ENCODE data around the gene HIF1A.

DNA sequence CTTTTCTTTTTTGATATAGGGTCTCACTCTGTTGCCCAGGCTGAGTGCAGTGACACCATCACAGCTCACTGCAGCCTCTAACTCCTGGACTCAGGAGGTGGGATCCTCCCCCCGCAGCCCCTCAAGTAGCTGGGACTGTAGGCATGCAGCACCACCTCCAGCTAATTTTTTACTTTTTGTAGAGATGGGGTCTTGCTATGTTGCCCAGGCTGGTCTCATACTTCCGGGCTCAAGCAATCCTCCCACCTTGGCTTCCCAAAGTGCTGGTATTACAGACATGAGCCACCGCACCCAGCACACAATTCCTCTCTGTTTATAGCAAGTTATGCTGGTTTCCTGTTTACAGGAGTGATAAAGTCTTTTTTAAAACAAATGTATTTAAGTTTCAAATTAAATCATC, 39.5 kb upstream of the HIF1A start:
- TF ChIP-seq, protein P1, sequence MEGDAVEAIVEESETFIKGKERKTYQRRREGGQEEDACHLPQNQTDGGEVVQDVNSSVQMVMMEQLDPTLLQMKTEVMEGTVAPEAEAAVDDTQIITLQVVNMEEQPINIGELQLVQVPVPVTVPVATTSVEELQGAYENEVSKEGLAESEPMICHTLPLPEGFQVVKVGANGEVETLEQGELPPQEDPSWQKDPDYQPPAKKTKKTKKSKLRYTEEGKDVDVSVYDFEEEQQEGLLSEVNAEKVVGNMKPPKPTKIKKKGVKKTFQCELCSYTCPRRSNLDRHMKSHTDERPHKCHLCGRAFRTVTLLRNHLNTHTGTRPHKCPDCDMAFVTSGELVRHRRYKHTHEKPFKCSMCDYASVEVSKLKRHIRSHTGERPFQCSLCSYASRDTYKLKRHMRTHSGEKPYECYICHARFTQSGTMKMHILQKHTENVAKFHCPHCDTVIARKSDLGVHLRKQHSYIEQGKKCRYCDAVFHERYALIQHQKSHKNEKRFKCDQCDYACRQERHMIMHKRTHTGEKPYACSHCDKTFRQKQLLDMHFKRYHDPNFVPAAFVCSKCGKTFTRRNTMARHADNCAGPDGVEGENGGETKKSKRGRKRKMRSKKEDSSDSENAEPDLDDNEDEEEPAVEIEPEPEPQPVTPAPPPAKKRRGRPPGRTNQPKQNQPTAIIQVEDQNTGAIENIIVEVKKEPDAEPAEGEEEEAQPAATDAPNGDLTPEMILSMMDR (conservative IDR thresholded peaks at IDR 0.05; ENCODE audit: low read depth, low read length), result no peak
- TF ChIP-seq EZH2 (IDR thresholded peaks at IDR 0.05; ENCODE audit: low read length, unreplicated experiment), result no peak
- TF ChIP-seq EZH2phosphoT487 (IDR thresholded peaks at IDR 0.05; ENCODE audit: borderline replicate concordance, low read length), result no peak

Data from PC-3 (cell line).